GM08714 (cell line): ENCODE measurements around the gene LZTR1.

Source experiments
- H3K4me3 ChIP-seq: fragments of 200-500 bp; sonication (Bioruptor generic); 2 replicates; pipeline ENCODE4 v1.5.1; 2014; ENCODE audit warnings: mild to moderate bottlenecking, low read length, inconsistent platforms
- ZNF274 ChIP-seq: IDR thresholded peaks from 2 replicates; pipeline ENCODE4 v1.6.1; 2012; ENCODE audit warnings: mild to moderate bottlenecking, low read depth, low read length

The LZTR1 gene

GRCh38 chr22:20945578-20945934, 36.5 kb upstream of the LZTR1 start:
- no peak overlapping the region for H3K4me3 ChIP-seq
- TF ChIP-seq ZNF274 = no peak

DNA sequence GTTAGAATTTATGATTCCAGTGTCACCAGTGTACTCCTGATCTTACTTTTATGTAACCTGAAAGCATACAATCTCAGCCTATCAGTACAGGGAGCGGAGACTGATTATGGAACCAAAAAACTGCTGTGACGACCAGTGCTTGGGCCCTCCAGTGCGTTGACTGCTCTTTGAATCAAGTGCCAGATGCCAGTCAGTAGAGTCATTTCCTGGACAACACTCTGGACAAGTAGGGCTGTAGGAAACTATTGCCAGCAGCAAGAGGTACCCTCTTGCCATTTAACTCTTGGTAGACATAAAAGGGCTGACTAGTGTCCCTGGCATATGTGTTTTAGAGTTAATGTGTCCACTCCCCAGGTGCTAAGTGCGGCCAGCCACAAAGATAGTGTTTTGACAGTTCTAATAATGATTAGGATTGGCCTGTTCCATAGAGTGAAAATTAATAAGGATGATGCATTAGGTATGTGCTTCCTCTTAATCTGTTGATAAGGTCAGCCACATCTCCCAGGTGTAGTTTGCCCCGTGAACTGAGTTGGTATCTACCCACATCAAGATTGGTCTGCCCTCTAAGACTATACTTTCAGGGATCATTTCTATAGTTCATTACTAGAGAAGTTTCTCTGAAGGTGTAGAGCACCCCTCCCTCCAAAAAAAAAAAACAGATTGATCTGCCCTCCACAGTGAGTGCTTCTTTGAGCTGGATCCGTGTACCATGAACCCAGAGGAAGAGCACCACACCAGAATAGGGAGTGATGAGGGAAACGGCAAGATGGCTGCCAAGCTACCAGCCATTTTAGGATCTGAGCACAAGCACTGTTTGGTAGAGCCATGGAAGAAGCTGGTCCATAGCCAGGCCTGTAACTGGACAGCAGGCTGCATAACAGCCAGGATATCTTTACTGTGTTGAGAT, 35.8 kb upstream of the LZTR1 start:
- no peak overlapping the region for H3K4me3 ChIP-seq
- TF ChIP-seq ZNF274 = no peak

- TF ChIP-seq ZNF274 = no peak
Measured at GRCh38 chr22:20946991-20947390, 35.1 kb upstream of the LZTR1 start.

GRCh38 chr22:20948450-20948849, 33.6 kb upstream of the LZTR1 start:
- H3K4me3 ChIP-seq = no peak overlapping the region
- TF ChIP-seq ZNF274 = no peak

More at GRCh38 chr22:20946991-20947390, 35.1 kb upstream of the LZTR1 start:
- H3K4me3 ChIP-seq = no peak overlapping the region

GRCh38 chr22:20948989-20949388, 33.1 kb upstream of the LZTR1 start:
- TF ChIP-seq ZNF274 = no peak
- no peak overlapping the region for H3K4me3 ChIP-seq

DNA sequence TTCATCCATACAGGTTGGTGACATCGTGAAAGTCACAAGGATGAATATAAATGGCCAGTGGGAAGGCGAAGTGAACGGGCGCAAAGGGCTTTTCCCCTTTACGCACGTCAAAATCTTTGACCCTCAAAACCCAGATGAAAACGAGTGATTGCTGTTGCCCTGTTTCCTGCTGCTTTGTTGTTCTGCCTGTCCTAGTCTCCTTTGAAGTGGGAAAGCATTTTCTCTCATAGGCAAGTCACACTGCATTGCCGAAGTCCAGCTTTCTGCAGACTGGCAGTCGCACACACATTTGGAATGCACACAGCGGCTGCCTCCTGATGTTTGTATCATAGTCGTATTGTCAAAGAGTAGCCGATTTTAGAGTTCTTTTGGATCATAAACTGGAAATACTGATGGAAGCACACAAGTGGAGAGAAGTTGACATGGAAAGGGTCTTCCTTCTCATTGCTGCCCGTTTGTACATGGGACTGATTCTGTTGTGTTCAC, 32.4 kb upstream of the LZTR1 start:
- no peak for TF ChIP-seq ZNF274
- H3K4me3 ChIP-seq = no peak overlapping the region

- no peak overlapping the region for H3K4me3 ChIP-seq
- no peak for TF ChIP-seq ZNF274
Measured at GRCh38 chr22:20951151-20951931, 30.8 kb upstream of the LZTR1 start.

- no peak overlapping the region for H3K4me3 ChIP-seq
- no peak for TF ChIP-seq ZNF274
Measured at GRCh38 chr22:20951932-20952380, 30.1 kb upstream of the LZTR1 start.

GRCh38 chr22:20952544-20953341, 29.4 kb upstream of the LZTR1 start:
- H3K4me3 ChIP-seq = no peak overlapping the region
- TF ChIP-seq ZNF274 = no peak

GRCh38 chr22:20953342-20953608, 28.8 kb upstream of the LZTR1 start:
- no peak for TF ChIP-seq ZNF274

DNA sequence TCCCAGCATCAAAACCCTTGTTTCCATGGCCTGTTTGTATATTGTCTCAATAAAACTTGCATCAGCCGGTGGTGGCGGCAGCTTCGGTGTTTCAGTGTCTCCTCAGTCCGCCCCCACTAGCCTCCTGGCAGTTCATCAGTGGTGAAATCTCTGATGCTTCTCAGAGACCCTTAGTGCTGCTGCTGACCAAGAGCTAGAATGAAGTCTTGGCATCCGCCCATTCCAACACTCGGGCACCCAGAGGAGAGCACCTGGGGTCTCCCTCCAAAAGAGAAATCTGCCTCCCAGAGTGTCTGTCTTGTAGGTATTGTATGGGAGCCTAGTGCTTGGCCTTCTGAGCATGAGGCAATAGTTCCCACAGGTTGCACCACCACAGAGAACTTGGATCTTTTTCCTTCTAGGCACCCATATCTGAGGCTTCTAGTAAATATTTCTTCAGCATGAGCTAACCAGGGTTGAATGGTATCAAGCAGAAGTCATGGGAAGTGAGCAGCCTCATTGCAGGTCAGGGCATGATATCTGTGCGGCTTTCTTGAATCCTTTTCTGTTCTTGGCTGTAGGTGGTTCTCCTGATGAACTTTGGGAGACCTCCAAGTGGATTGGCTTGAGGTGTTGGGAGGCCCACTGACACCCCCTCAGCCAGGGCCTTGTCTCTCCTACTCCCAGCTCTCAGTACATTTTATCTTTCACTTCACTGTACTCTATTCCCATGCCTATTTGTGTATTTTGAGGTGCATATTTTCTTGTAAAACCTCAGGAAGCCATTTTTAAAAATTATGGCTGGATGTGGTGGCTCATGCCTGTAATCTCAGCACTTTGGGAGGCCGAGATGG, 28.2 kb upstream of the LZTR1 start:
- no peak for TF ChIP-seq ZNF274

More at GRCh38 chr22:20953342-20953608, 28.8 kb upstream of the LZTR1 start:
- H3K4me3 ChIP-seq = no peak overlapping the region

GRCh38 chr22:20955548-20955947, 26.5 kb upstream of the LZTR1 start:
- no peak for TF ChIP-seq ZNF274
- H3K4me3 ChIP-seq = no peak overlapping the region

More for the DNA sequence above, 28.2 kb upstream of the LZTR1 start:
- H3K4me3 ChIP-seq = no peak overlapping the region
